K562 (cell line): ENCODE measurements around the gene ARHGEF38. TPM values are rescaled to one million over a fixed set of nuclear protein-coding genes. Genes with fewer than 3 reads are reported as not detected.

ENCODE experiments used
- ATAC-seq: fragments of 200-7000 bp; cut with Tn5 transposase; 3 replicates; pipeline ENCODE4 v1.9.1; 2020; ENCODE audit warnings: moderate library complexity
- BruUV-seq: library from RNA; stranded (reverse); fragments of 400-500 nt; replicated peaks from 2 replicates; lab custom pipeline; 2021; lab: Mats Ljungman, UMichigan
- CTCF ChIA-PET: fragments of 300-600 bp; formaldehyde crosslinking; extraction: SDS; loops from one replicate; lab custom pipeline; 2021; ENCODE audit warnings: low intra/inter-chr PET ratio; lab: Yijun Ruan, JAX
- POLR2A ChIA-PET: fragments of 300-600, 350-650 bp; sonication (Branson Sonifier 250); formaldehyde crosslinking; extraction: SDS; loops from one replicate; lab custom pipeline; 2021; ENCODE audit warnings: antibody characterized with exemption, inconsistent platforms; lab: Yijun Ruan, JAX
- DNase-seq, 4 experiments: peaks; one replicate each; pipeline versions ENCODE4 v3.0.0 to v3.0.0-alpha.2; 2011 to 2018; ENCODE audit warnings: low spot score in 3 of 4, mixed read lengths in 3 of 4; ENCODE audit errors: extremely low read depth in 1 of 4
- FAIRE-seq: peaks from 2 replicates; lab custom pipeline; 2011; peaks lifted over from hg19 to GRCh38; lab: Jason Lieb, UNC
- H2AFZ ChIP-seq: 2 replicates; pipeline ENCODE4 v1.6.0; 2011; ENCODE audit warnings: low read depth, low read length, control low read depth, inconsistent platforms
- H3K27ac ChIP-seq: fragments of 200-600 bp; 3 replicates; pipeline ENCODE4 v1.8.0; 2011; ENCODE audit warnings: low read depth, mild to moderate bottlenecking, control low read depth, inconsistent platforms, low read length, moderate library complexity, mixed read lengths; ENCODE audit errors: extremely low read depth
- H3K27me3 ChIP-seq, 2 experiments: fragments of 300-600 bp in 1 of 2; 2 replicates in 1 of 2; 3 replicates in 1 of 2; pipeline versions ENCODE4 v1.6.0 to v1.8.0; 2011; ENCODE audit warnings: inconsistent platforms in 2 of 2, low read length in 2 of 2, mild to moderate bottlenecking in 1 of 2, mixed read lengths in 1 of 2, moderate library complexity in 1 of 2; ENCODE audit not compliant: control insufficient read depth in 2 of 2, insufficient read depth in 2 of 2
- H3K36me3 ChIP-seq: fragments of 300-600 bp; 3 replicates; pipeline ENCODE4 v1.8.0; 2011; ENCODE audit warnings: mild to moderate bottlenecking, low read length, inconsistent platforms; ENCODE audit not compliant: control insufficient read depth, insufficient read depth
- H3K4me1 ChIP-seq, 2 experiments: fragments of 200-600 bp in 1 of 2; replicated peaks in 1 of 2; 2 replicates in 1 of 2; 3 replicates in 1 of 2; pipeline versions ENCODE4 v1.5.1 to v1.8.0; 2011; ENCODE audit warnings: inconsistent platforms in 2 of 2, low read length in 2 of 2, mild to moderate bottlenecking in 1 of 2, mixed read lengths in 1 of 2, moderate library complexity in 1 of 2; ENCODE audit not compliant: control insufficient read depth in 2 of 2, insufficient read depth in 2 of 2
- H3K4me2 ChIP-seq: 2 replicates; pipeline ENCODE4 v1.6.1; 2011; ENCODE audit warnings: low read length, control low read depth, inconsistent platforms, mixed read lengths; ENCODE audit not compliant: insufficient read depth
- H3K4me3 ChIP-seq: fragments of 200-600 bp; sonication (generic), shearing (Covaris generic); 2 replicates; pipeline ENCODE4 v1.5.1; 2016; ENCODE audit warnings: control low read depth, inconsistent platforms
- H3K79me2 ChIP-seq: fragments of 200-600 bp; 3 replicates; pipeline ENCODE4 v1.8.0; 2011; ENCODE audit warnings: low read length, inconsistent platforms; ENCODE audit not compliant: control insufficient read depth, insufficient read depth
- H3K9ac ChIP-seq, 2 experiments: 2 replicates each; pipeline versions ENCODE4 v1.6.0 to v1.6.1; 2011; ENCODE audit warnings: low read depth in 2 of 2, low read length in 2 of 2, control low read depth in 1 of 2, inconsistent platforms in 1 of 2, mild to moderate bottlenecking in 1 of 2, mixed read lengths in 1 of 2; ENCODE audit not compliant: insufficient read depth in 1 of 2
- H3K9me1 ChIP-seq: one replicate; pipeline ENCODE4 v1.6.0; 2011; ENCODE audit warnings: inconsistent platforms, mild to moderate bottlenecking, low read length, moderate library complexity; ENCODE audit not compliant: control insufficient read depth, insufficient read depth
- H3K9me3 ChIP-seq: replicated peaks from 2 replicates; pipeline ENCODE4 v1.5.1; 2011; ENCODE audit warnings: low read depth, low read length, inconsistent platforms; ENCODE audit not compliant: control insufficient read depth, insufficient read depth
- H4K20me1 ChIP-seq: replicated peaks from 2 replicates; pipeline ENCODE4 v1.6.1; 2011; ENCODE audit warnings: low read length, inconsistent platforms, mixed read lengths; ENCODE audit not compliant: control insufficient read depth, insufficient read depth
- ARID4B ChIP-seq: sonication (generic); formaldehyde crosslinking; IDR thresholded peaks from 2 replicates; pipeline ENCODE4 v1.8.0; 2022; ENCODE audit warnings: mild to moderate bottlenecking, missing genetic modification reagents
- HDAC1 ChIP-seq, 2 experiments: fragments of 450-650 bp; IDR thresholded peaks; 2 replicates each; pipeline ENCODE4 v1.6.1; 2016 to 2017; ENCODE audit warnings: inconsistent platforms in 1 of 2, mild to moderate bottlenecking in 1 of 2, moderate library complexity in 1 of 2
- HNRNPH1 ChIP-seq: fragments of 200-400 bp; formaldehyde crosslinking; optimal IDR thresholded peaks from 2 replicates; pipeline ENCODE3; 2017; ENCODE audit warnings: low read depth, mild to moderate bottlenecking, low read length, moderate library complexity
- NFIX ChIP-seq: fragments of 250-450 bp; sonication (Bioruptor Pico); IDR thresholded peaks from 2 replicates; pipeline ENCODE4 v1.4.0; 2020; ENCODE audit warnings: low read depth, mild to moderate bottlenecking, moderate library complexity
- POLR3G ChIP-seq: IDR thresholded peaks from 2 replicates; pipeline ENCODE4 v1.6.1; 2011; ENCODE audit not compliant: insufficient read length, insufficient replicate concordance; ENCODE audit errors: extremely low read depth
- ZNF165 ChIP-seq: fragments of 250-450 bp; sonication (Bioruptor Pico); IDR thresholded peaks from 2 replicates; pipeline ENCODE4 v1.4.0; 2020; ENCODE audit warnings: borderline replicate concordance
- ZNF699 ChIP-seq: fragments of 250-450 bp; sonication (Bioruptor Pico); IDR thresholded peaks from 2 replicates; pipeline ENCODE4 v1.8.0; 2021; ENCODE audit warnings: mild to moderate bottlenecking, moderate library complexity; ENCODE audit not compliant: insufficient replicate concordance
- WGBS: fragments of 100-300 bp; shearing (Covaris generic); methylation state at CpG from one replicate; pipeline ENCODE4 v1.1.6; 2016; ENCODE audit warnings: low coverage, mixed read lengths; ENCODE audit not compliant: insufficient coverage; ENCODE audit errors: missing lambda C conversion rate; 5-methylcytosine and 5-hydroxymethylcytosine counted together
- in situ Hi-C: fragments of 300-500 bp; cut with MboI; formaldehyde crosslinking; loops from 4 replicates; pipeline ENCODE4 v1.15.0; 2018; ENCODE audit warnings: inconsistent platforms, mixed read lengths
- intact Hi-C: fragments of 100-400 bp; cut with micrococcal nuclease; formaldehyde crosslinking; loops from 2 replicates; pipeline ENCODE4 v1.14.2; 2022
- polyA plus RNA-seq, 8 experiments: library from polyadenylated mRNA; depleted of rRNA in 4 of 8; stranded (reverse) in 5 of 8; unstranded in 3 of 8; fragments of >200 nt; fragmentation: Nextera tagmentation in 2 of 8; fragmentation: Illumina TruSeq in 1 of 8; extraction: Ambion mirVana in 2 of 8; extraction: Trizol in 1 of 8; gene quantifications; 2 replicates each; pipeline versions ENCODE4 v1.2.1 to v1.2.3, GENCODE V29; 2011 to 2014; ENCODE audit warnings: inconsistent platforms in 1 of 8, missing spikeins in 1 of 8
- total RNA-seq, 7 experiments: library from RNA; depleted of rRNA in 6 of 7; stranded (reverse); fragments of >200 nt in 6 of 7; fragmentation: Illumina TruSeq in 2 of 7; extraction: Trizol in 2 of 7; gene quantifications; 2 replicates each; pipeline versions ENCODE4 v1.2.1 to v1.2.3, GENCODE V29; 2011 to 2021; ENCODE audit warnings: low replicate concordance in 1 of 7

Gene ARHGEF38
- total and polyA plus RNA-seq, 9 of the 15 experiments (the other 6 are each of a cell fraction or from before 2014, with no cell fraction given), result 0.17 TPM; not detected in 8

- no peak for TF ChIP-seq ZNF699 (CRISPR knock-in tag)
- no peak for TF ChIP-seq HNRNPH1
- no peak for TF ChIP-seq NFIX
- TF ChIP-seq ARID4B (CRISPR knock-in tag), result no peak
- no peak for TF ChIP-seq ZNF165
These were observed 8.0 kb downstream of the ARHGEF38 start (continued) for GRCh38 chr4:105560421-105560848.

GRCh38 chr4:105563352-105563751, 10.9 kb downstream of the ARHGEF38 start:
- no peak overlapping the region for H3K27ac ChIP-seq
- no peaks in the 10 kb centered on the region for H3K9me1 ChIP-seq
- no peaks in the 10 kb centered on the region for H4K20me1 ChIP-seq
- in situ Hi-C loops, result no loop called here
- no peaks in the 10 kb centered on the region for H3K9me3 ChIP-seq
- BruUV-seq, result no TSS peak
- H3K4me3 ChIP-seq, result no peak overlapping the region
- H3K9ac ChIP-seq, result no peak overlapping the region
- H2AFZ ChIP-seq, result no peak overlapping the region
- FAIRE-seq (no peak), DNase-seq (no peak), ATAC-seq (no peak)
- no peaks in the 10 kb centered on the region for H3K27me3 ChIP-seq
- CTCF ChIA-PET, result no interaction called here
- no peaks in the 10 kb centered on the region for H3K36me3 ChIP-seq
- no peaks in the 10 kb centered on the region for H3K79me2 ChIP-seq
- intact Hi-C loops, result no loop called here
- POLR2A ChIA-PET, result interaction anchor here (0.6 kb wide), 1 partner anchor 447 kb away, joined by 3 read pairs; no protein-coding TSS in a partner anchor
- no peaks in the 10 kb centered on the region for H3K4me1 ChIP-seq
- H3K4me2 ChIP-seq, result no peak overlapping the region
- WGBS, result 0% methylated on average over 1 of the region's 1 CpG
- TF ChIP-seq HDAC1 (IDR thresholded peaks at IDR 0.05) (no peak), POLR3G (no peak)
- TF ChIP-seq, all 486 proteins: peak for 0
